SU-DHL-6 (cell line): ENCODE results near the gene MYH7B.

ENCODE experiments used
- CTCF ChIP-seq: fragments of 200-600 bp; sonication (generic); IDR thresholded peaks from one replicate; pipeline ENCODE4 v1.5.1; 2017; ENCODE audit warnings: antibody characterized with exemption, mild to moderate bottlenecking, low read length, moderate library complexity; ENCODE audit not compliant: insufficient read depth, poor library complexity, severe bottlenecking
- EZH2phosphoT487 ChIP-seq: fragments of 200-600 bp; sonication (generic), shearing (Covaris generic); conservative IDR thresholded peaks from 2 replicates; pipeline ENCODE4 v1.6.1; 2018; ENCODE audit warnings: mild to moderate bottlenecking, antibody characterized with exemption, low read length, moderate library complexity, mixed read lengths

GRCh38 chr20:34938466-34939163 lies 17.1 kb upstream of the MYH7B start:
- no peak for TF ChIP-seq CTCF
- no peak for TF ChIP-seq EZH2phosphoT487
